B cell (primary cell): ENCODE measurements around the gene AHDC1. TPM values are rescaled to one million over a fixed set of nuclear protein-coding genes. Genes with fewer than 3 reads are reported as not detected.
A peak's percentile ranks its signal among the peaks of the same experiment; 100 is the strongest.

Experiments used
- ATAC-seq: fragments of 200-7000 bp; cut with Tn5 transposase; one replicate; pipeline ENCODE4 v1.10.0; 2021; ENCODE audit warnings: low read depth, mild to moderate bottlenecking, moderate number of reproducible peaks, moderate library complexity
- CTCF ChIA-PET: fragments of 350-600 bp; sonication (Branson Sonifier 250); formaldehyde crosslinking; loops from one replicate; lab custom pipeline; 2021; ENCODE audit warnings: antibody characterized with exemption, inconsistent platforms; lab: Charles Lee
- POLR2A ChIA-PET: fragments of 350-600 bp; sonication (Branson Sonifier 250); formaldehyde crosslinking; loops from one replicate; lab custom pipeline; 2021; ENCODE audit warnings: antibody characterized with exemption; lab: Charles Lee
- DNase-seq: peaks from one replicate; pipeline ENCODE4 v3.0.0; 2013
- H2AFZ ChIP-seq: 2 replicates; pipeline ENCODE4 v1.6.1; 2012; ENCODE audit warnings: mild to moderate bottlenecking, low read depth, low read length; ENCODE audit not compliant: insufficient read depth, poor library complexity, severe bottlenecking
- H3K27ac ChIP-seq, 2 donors: 1 replicate in 1 of 2; 2 replicates in 1 of 2; pipeline ENCODE4 v1.5.1; 2012 to 2013; ENCODE audit warnings: low read length in 2 of 2, mild to moderate bottlenecking in 2 of 2, moderate library complexity in 1 of 2
- H3K27me3 ChIP-seq, 4 experiments: fragments of 200-600 bp in 1 of 4; sonication (generic) in 1 of 4; replicated peaks in 1 of 4; 1 replicate in 2 of 4; 2 replicates in 2 of 4; pipeline versions ENCODE4 v1.6.1 to v1.7.0; 2013 to 2016; ENCODE audit warnings: low read length in 3 of 4, mild to moderate bottlenecking in 2 of 4, mixed read lengths in 1 of 4, moderate library complexity in 1 of 4; ENCODE audit not compliant: insufficient read depth in 4 of 4, control insufficient read depth in 3 of 4; ENCODE audit errors: control extremely low read depth in 1 of 4
- H3K36me3 ChIP-seq, 2 experiments: replicated peaks in 1 of 2; 1 replicate in 1 of 2; 2 replicates in 1 of 2; pipeline versions ENCODE4 v1.6.1 to v1.7.1; 2013; ENCODE audit warnings: low read length in 1 of 2; ENCODE audit not compliant: insufficient read depth in 2 of 2, control insufficient read depth in 1 of 2; ENCODE audit errors: control extremely low read depth in 1 of 2, extremely low read depth in 1 of 2
- H3K4me1 ChIP-seq, 2 donors: fragments of 200-600 bp in 1 of 2; sonication (generic) in 1 of 2; 1 replicate in 1 of 2; 2 replicates in 1 of 2; pipeline versions ENCODE4 v1.5.1 to v1.6.1; 2013 to 2017; ENCODE audit warnings: low read length in 2 of 2; ENCODE audit not compliant: control insufficient read depth in 2 of 2, insufficient read depth in 2 of 2
- H3K4me2 ChIP-seq: replicated peaks from 2 replicates; pipeline ENCODE3; 2012; ENCODE audit warnings: mild to moderate bottlenecking, low read depth, low read length; ENCODE audit not compliant: poor library complexity, severe bottlenecking
- H3K4me3 ChIP-seq, 5 experiments: fragments of 200-600 bp in 1 of 5; sonication (generic) in 1 of 5; 1 replicate in 3 of 5; 2 replicates in 2 of 5; pipeline versions ENCODE4 v1.5.1 to v1.7.0; 2011 to 2016; ENCODE audit warnings: low read length in 4 of 5, mild to moderate bottlenecking in 4 of 5, low read depth in 2 of 5, control low read depth in 1 of 5, moderate library complexity in 1 of 5; ENCODE audit not compliant: insufficient read depth in 1 of 5; ENCODE audit errors: control extremely low read depth in 1 of 5, extremely low read depth in 1 of 5
- H3K79me2 ChIP-seq: fragments of 200-600 bp; sonication (generic); one replicate; pipeline ENCODE4 v1.6.0; 2016; ENCODE audit warnings: low read length; ENCODE audit not compliant: control insufficient read depth, insufficient read depth
- H3K9ac ChIP-seq: fragments of 200-600 bp; sonication (generic); 2 replicates; pipeline ENCODE4 v1.6.1; 2017; ENCODE audit warnings: mild to moderate bottlenecking, low read length, moderate library complexity
- H3K9me3 ChIP-seq, 3 donors: one replicate each; pipeline versions ENCODE4 v1.6.1 to v1.7.1; 2013; ENCODE audit warnings: low read length in 2 of 3; ENCODE audit not compliant: control insufficient read depth in 2 of 3, insufficient read depth in 1 of 3; ENCODE audit errors: control extremely low read depth in 1 of 3
- H4K20me1 ChIP-seq: 2 replicates; pipeline ENCODE4 v1.6.0; 2012; ENCODE audit warnings: mild to moderate bottlenecking, low read length; ENCODE audit not compliant: insufficient read depth, control insufficient read depth, poor library complexity, severe bottlenecking
- H3K27ac Mint-ChIP-seq: one replicate; pipeline ENCODE4 v1.8.0; 2021; ENCODE audit warnings: mixed read lengths
- H3K27me3 Mint-ChIP-seq: one replicate; pipeline ENCODE4 v1.8.0; 2021; ENCODE audit warnings: mixed read lengths
- H3K4me1 Mint-ChIP-seq: one replicate; pipeline ENCODE4 v1.8.0; 2021; ENCODE audit warnings: mixed read lengths
- H3K4me3 Mint-ChIP-seq: one replicate; pipeline ENCODE4 v1.8.0; 2021; ENCODE audit warnings: mixed read lengths
- H3K9me3 Mint-ChIP-seq: one replicate; pipeline ENCODE4 v1.8.0; 2022; ENCODE audit warnings: mixed read lengths; ENCODE audit not compliant: insufficient read depth
- CTCF ChIP-seq: fragments of 200-600 bp; IDR thresholded peaks from one replicate; pipeline ENCODE4 v1.8.0; 2022; ENCODE audit warnings: antibody characterized with exemption, mild to moderate bottlenecking
- EZH2 ChIP-seq: IDR thresholded peaks from 2 replicates; pipeline ENCODE4 v1.6.1; 2012; ENCODE audit warnings: borderline replicate concordance, low read depth, mild to moderate bottlenecking, moderate library complexity, low read length; ENCODE audit not compliant: insufficient read depth, poor library complexity, severe bottlenecking
- WGBS: methylation state at CpG from one replicate; pipeline ENCODE4 v1.1.5; 2013; ENCODE audit warnings: missing lambda C conversion rate; ENCODE audit not compliant: insufficient coverage; 5-methylcytosine and 5-hydroxymethylcytosine counted together
- intact Hi-C: fragments of 100-400 bp; cut with micrococcal nuclease; formaldehyde crosslinking; loops from one replicate; pipeline ENCODE4 v1.10.0; 2022
- polyA plus RNA-seq: library from polyadenylated mRNA; depleted of rRNA; stranded (reverse); fragments of >200 nt; gene quantifications from 2 replicates; pipeline ENCODE4 v1.2.3, GENCODE V29; 2012
- total RNA-seq, 2 donors: library from RNA; stranded (reverse); fragments of 120-200 nt in 1 of 2; gene quantifications; 1 replicate in 1 of 2; 2 replicates in 1 of 2; pipeline versions ENCODE4 v1.2.3 to v1.2.4, GENCODE V29; 2013 to 2022

The AHDC1 gene
- total and polyA plus RNA-seq, 2 donors (not counting 1 experiment from before 2014, with no cell fraction given), result 6.2 to 32.0 TPM

DNA sequence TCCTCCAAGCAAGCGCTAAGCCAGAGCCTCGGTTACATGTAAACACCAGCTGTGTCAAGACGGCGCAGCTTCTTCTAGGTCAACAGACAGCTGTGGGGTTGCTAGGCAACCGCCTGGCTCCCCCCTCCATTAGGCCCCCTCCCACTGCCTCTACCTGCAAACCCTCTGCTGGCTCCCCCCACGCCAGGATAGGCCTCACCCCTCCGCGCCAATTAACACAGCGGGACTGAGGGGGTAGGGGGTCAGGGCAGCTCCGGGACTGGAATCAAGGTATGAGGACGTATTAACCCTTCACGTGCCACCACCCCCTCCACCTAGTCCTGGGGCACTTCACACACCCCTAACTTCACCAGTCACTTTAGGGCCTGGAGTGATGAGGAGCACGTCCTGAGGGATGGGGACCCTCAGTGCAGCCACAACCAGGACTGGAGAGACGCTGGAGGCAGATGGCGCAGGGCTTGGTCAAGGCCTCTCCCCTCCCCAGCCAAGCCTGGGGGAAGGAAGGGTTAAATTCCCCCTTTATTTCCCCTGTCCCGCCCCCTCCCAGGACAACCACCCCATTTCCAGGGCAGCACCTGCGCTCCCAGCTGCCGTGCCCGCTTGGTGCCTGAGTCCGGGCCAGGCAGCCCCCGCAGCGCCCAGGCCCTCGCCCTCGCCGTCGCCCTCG lies 76.6 kb downstream of the AHDC1 start:
- H3K27me3 ChIP-seq, result no peaks in the 10 kb centered on the region
- ATAC-seq (peak; percentile 25), DNase-seq (peak; percentile 87)
- H3K4me1 ChIP-seq, result peaks cover 50 to 52% of the 10 kb centered on the region in 2 donors
- peak overlapping the region; percentile 68 for H2AFZ ChIP-seq
- TF ChIP-seq CTCF (no peak), EZH2 (no peak)
- ChIA-PET POLR2A (interaction anchor here (3.6 kb wide), 1 partner anchor 37 kb away, joined by 38 read pairs; the partner anchor contains the start of gene WASF2), CTCF (interaction anchor here (0.6 to 1.9 kb wide), 5 partner anchors 39 to 136 kb away, joined by 4 to 8 read pairs (median 5); no protein-coding TSS in a partner anchor)
- peak overlapping the region; percentile 87 for H3K27ac Mint-ChIP-seq
- WGBS, result 9% methylated on average over 17 of the region's 27 CpGs
- peak overlapping the region; percentile 74 for H3K4me3 Mint-ChIP-seq
- H3K9me3 Mint-ChIP-seq, result no peaks in the 10 kb centered on the region
- H3K36me3 ChIP-seq, result no peaks in the 10 kb centered on the region
- peak overlapping the region; percentile 63 for H3K9ac ChIP-seq
- H3K79me2 ChIP-seq, result no peaks in the 10 kb centered on the region
- no peaks in the 10 kb centered on the region for H3K9me3 ChIP-seq
- intact Hi-C loops, result loop anchor here (1.0 to 10.0 kb wide), 5 partner anchors 29 to 200 kb away; partner anchors contain the start of gene FAM76A
- peak overlapping the region in 4 of 5 experiments; percentile 24 to 52 (median 45) for H3K4me3 ChIP-seq
- peaks cover 59% of the 10 kb centered on the region for H3K4me1 Mint-ChIP-seq
- peak overlapping the region; percentile 83 to 88 for H3K27ac ChIP-seq
- no peaks in the 10 kb centered on the region for H4K20me1 ChIP-seq
- H3K4me2 ChIP-seq, result peak overlapping the region; percentile 87
- H3K27me3 Mint-ChIP-seq, result no peaks in the 10 kb centered on the region
